NCI-H446 treated with DMSO at 0.1 percent for 48 hours (cell line): ENCODE data around the gene WWC2.

Source experiments
- DNase-seq: peaks from one replicate; lab custom pipeline; 2025; lab: John Stamatoyannopoulos, UW

Gene WWC2

GRCh38 chr4:183256756-183257385, 157.8 kb downstream of the WWC2 start:
- DNase-seq, result no peak

- DNase-seq, result no peak
Observed at GRCh38 chr4:183257808-183258207, 158.8 kb downstream of the WWC2 start.

- no peak for DNase-seq
Observed at GRCh38 chr4:183260491-183261151, 161.6 kb downstream of the WWC2 start.

GRCh38 chr4:183261953-183262775, 163.1 kb downstream of the WWC2 start:
- DNase-seq, result peak; percentile 15

GRCh38 chr4:183262776-183263100, 163.7 kb downstream of the WWC2 start:
- no peak for DNase-seq

GRCh38 chr4:183263787-183264386, 164.8 kb downstream of the WWC2 start:
- DNase-seq, result no peak

- DNase-seq, result no peak
Observed at GRCh38 chr4:183264614-183265013, 165.6 kb downstream of the WWC2 start.

GRCh38 chr4:183266371-183266770, 167.3 kb downstream of the WWC2 start:
- no peak for DNase-seq

GRCh38 chr4:183268556-183268955, 169.5 kb downstream of the WWC2 start:
- DNase-seq, result no peak

GRCh38 chr4:183272384-183272783, 173.3 kb downstream of the WWC2 start:
- DNase-seq, result no peak

GRCh38 chr4:183276106-183276505, 177.0 kb downstream of the WWC2 start:
- no peak for DNase-seq

GRCh38 chr4:183284258-183284785, 185.3 kb downstream of the WWC2 start:
- DNase-seq, result no peak

- no peak for DNase-seq
Observed at GRCh38 chr4:183284965-183285364, 185.9 kb downstream of the WWC2 start.

GRCh38 chr4:183285886-183286285, 186.8 kb downstream of the WWC2 start:
- DNase-seq, result no peak

- DNase-seq, result no peak
Observed at GRCh38 chr4:183286590-183287308, 187.7 kb downstream of the WWC2 start.

- no peak for DNase-seq
Observed at GRCh38 chr4:183287309-183287659, 188.2 kb downstream of the WWC2 start.

- DNase-seq, result no peak
Observed at GRCh38 chr4:183287677-183288076, 188.6 kb downstream of the WWC2 start.

GRCh38 chr4:183288955-183289354, 189.9 kb downstream of the WWC2 start:
- DNase-seq, result no peak

GRCh38 chr4:183289688-183290087, 190.6 kb downstream of the WWC2 start:
- no peak for DNase-seq

GRCh38 chr4:183291070-183291469, 192.0 kb downstream of the WWC2 start:
- no peak for DNase-seq

GRCh38 chr4:183295711-183296110, 196.7 kb downstream of the WWC2 start:
- no peak for DNase-seq

- no peak for DNase-seq
Observed at GRCh38 chr4:183297675-183298074, 198.6 kb downstream of the WWC2 start.
